Breast epithelium (tissue), 3 donors: ENCODE results near the gene NSF.
"Not testable (repeated sequence)": the region's sequence is repeated elsewhere in the genome, so short reads cannot be mapped to it uniquely, and the experiment has no call there.

Experiments used
- POLR2AphosphoS5 ChIP-seq, 3 donors: sonication (generic); formaldehyde crosslinking; IDR thresholded peaks; one replicate each; pipeline ENCODE4 v1.6.1; 2017; ENCODE audit warnings: antibody characterized with exemption in 3 of 3
- TF ChIP-seq, protein P1 (sequence below), 3 donors: fragments of 450-650 bp; IDR thresholded peaks; one replicate each; pipeline ENCODE4 v1.5.1; 2016 to 2017; ENCODE audit warnings: antibody characterized with exemption in 3 of 3, mild to moderate bottlenecking in 3 of 3, moderate library complexity in 3 of 3

DNA sequence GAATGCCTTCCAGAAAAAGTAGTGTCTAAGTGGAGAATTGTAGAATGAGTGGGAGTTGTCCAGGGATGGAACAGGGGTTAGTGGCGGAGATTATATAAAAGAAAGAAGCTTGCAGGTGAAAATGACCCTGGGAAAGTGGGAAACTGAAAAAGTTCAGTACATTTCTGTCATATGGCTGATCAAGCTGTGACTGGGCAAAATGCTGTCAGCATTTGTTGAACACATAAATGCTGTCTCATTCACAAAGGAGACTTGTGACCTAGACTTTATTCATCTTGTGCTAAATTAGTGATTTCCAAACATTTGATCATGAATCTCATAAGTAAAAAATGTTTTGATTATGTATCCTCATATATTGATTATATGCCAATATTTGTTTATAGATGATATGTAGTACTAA is 28.5 kb downstream of the NSF start:
- TF ChIP-seq, protein P1, sequence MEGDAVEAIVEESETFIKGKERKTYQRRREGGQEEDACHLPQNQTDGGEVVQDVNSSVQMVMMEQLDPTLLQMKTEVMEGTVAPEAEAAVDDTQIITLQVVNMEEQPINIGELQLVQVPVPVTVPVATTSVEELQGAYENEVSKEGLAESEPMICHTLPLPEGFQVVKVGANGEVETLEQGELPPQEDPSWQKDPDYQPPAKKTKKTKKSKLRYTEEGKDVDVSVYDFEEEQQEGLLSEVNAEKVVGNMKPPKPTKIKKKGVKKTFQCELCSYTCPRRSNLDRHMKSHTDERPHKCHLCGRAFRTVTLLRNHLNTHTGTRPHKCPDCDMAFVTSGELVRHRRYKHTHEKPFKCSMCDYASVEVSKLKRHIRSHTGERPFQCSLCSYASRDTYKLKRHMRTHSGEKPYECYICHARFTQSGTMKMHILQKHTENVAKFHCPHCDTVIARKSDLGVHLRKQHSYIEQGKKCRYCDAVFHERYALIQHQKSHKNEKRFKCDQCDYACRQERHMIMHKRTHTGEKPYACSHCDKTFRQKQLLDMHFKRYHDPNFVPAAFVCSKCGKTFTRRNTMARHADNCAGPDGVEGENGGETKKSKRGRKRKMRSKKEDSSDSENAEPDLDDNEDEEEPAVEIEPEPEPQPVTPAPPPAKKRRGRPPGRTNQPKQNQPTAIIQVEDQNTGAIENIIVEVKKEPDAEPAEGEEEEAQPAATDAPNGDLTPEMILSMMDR (IDR thresholded peaks at IDR 0.05) = not testable (repeated sequence)
- TF ChIP-seq POLR2AphosphoS5 (IDR thresholded peaks at IDR 0.05) = not testable (repeated sequence)
